ENCODE results near the gene C1QB. TPM values are rescaled to one million over a fixed set of nuclear protein-coding genes. Genes with fewer than 3 reads are reported as not detected.

C1QB gene
- total RNA-seq, 2 experiments from 2014 or later: not detected

DNA sequence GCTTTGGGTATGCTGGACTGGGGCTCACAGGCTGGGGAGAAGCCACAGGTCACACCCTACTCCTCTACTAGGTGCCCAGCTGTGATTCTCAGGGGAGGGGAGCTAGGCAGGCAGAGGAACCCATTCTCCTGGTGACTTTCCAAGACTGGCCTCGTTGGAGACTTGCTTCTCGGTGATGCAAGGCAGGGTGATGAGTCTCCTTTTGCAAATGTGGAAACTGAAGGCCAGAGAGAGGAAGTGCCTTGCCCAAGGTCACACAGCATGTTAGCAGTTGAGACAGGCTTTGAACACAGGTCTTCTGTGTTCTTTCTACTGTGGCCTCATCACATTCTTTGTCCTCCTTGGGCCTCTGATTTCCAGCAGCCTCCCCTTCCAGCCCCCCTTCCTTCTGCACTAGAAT, 37.1 kb upstream of the C1QB start:
- Histone ChIP-seq H3K4me1 (ENCODE audit: insufficient read depth, low read length, poor library complexity, severe bottlenecking) (no peaks in the 10 kb centered on the region), H3K9me3 (ENCODE audit: low read length) (no peaks in the 10 kb centered on the region), H2AFZ (ENCODE audit: low read length) (no peak overlapping the region), H4K20me1 (ENCODE audit: insufficient read depth, low read length) (no peaks in the 10 kb centered on the region), H3K4me3 (ENCODE audit: low read depth, low read length, poor library complexity, severe bottlenecking) (no peak overlapping the region), H3K9me2 (ENCODE audit: insufficient read depth, low read length) (no peaks in the 10 kb centered on the region), H3K4me2 (ENCODE audit: low read length) (no peak overlapping the region), H3K27ac (ENCODE audit: low read depth, low read length, poor library complexity, severe bottlenecking) (no peak overlapping the region), H3K36me3 (ENCODE audit: insufficient read depth, low read length) (no peaks in the 10 kb centered on the region), H3K79me2 (ENCODE audit: insufficient read depth, low read depth, low read length) (no peaks in the 10 kb centered on the region)
- no peak for DNase-seq (ENCODE audit: low spot score)
- intact Hi-C loops (cut with micrococcal nuclease; ENCODE audit: unreplicated experiment): no loop called here
- CTCF ChIA-PET (ENCODE audit: unreplicated experiment): no interaction called here
- POLR2A ChIA-PET: interaction anchor here (0.5 kb wide), 1 partner anchor 293 kb away, joined by 3 read pairs; no protein-coding TSS in a partner anchor
- TF ChIP-seq EZH2phosphoT487 (IDR thresholded peaks at IDR 0.05; ENCODE audit: borderline replicate concordance, low read depth, low read length): no peak
- TF ChIP-seq, protein P1, sequence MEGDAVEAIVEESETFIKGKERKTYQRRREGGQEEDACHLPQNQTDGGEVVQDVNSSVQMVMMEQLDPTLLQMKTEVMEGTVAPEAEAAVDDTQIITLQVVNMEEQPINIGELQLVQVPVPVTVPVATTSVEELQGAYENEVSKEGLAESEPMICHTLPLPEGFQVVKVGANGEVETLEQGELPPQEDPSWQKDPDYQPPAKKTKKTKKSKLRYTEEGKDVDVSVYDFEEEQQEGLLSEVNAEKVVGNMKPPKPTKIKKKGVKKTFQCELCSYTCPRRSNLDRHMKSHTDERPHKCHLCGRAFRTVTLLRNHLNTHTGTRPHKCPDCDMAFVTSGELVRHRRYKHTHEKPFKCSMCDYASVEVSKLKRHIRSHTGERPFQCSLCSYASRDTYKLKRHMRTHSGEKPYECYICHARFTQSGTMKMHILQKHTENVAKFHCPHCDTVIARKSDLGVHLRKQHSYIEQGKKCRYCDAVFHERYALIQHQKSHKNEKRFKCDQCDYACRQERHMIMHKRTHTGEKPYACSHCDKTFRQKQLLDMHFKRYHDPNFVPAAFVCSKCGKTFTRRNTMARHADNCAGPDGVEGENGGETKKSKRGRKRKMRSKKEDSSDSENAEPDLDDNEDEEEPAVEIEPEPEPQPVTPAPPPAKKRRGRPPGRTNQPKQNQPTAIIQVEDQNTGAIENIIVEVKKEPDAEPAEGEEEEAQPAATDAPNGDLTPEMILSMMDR (conservative IDR thresholded peaks at IDR 0.05; ENCODE audit: low read length): no peak
- no TSS peak for BruUV-seq (replicated peaks)

DNA sequence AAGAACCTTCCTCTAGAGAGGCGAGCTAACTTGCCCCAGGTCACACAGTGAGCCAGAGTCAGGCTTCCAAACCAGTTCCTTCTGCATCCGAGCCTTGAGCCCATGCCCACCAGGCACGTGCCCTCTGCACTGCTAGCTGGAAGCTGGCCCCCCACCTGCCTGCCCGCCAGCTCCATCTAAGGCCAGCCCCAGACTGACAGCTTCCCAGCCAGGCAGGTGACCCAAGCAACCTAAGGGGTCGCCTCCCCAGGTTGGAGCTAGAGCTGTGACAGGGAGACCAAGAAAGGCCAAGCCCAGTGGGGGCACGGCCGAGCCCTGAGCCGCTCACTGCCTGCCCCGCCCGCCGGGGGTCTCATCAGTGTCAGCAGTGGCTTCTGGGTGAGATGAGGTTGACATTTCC, 36.5 kb upstream of the C1QB start:
- Histone ChIP-seq H3K9me3 (ENCODE audit: low read length) (no peaks in the 10 kb centered on the region), H3K9me2 (ENCODE audit: insufficient read depth, low read length) (no peaks in the 10 kb centered on the region), H3K4me3 (ENCODE audit: low read depth, low read length, poor library complexity, severe bottlenecking) (no peak overlapping the region), H3K4me1 (ENCODE audit: insufficient read depth, low read length, poor library complexity, severe bottlenecking) (no peaks in the 10 kb centered on the region), H2AFZ (ENCODE audit: low read length) (no peak overlapping the region), H4K20me1 (ENCODE audit: insufficient read depth, low read length) (no peaks in the 10 kb centered on the region), H3K4me2 (ENCODE audit: low read length) (no peak overlapping the region), H3K27ac (ENCODE audit: low read depth, low read length, poor library complexity, severe bottlenecking) (no peak overlapping the region), H3K79me2 (ENCODE audit: insufficient read depth, low read depth, low read length) (no peaks in the 10 kb centered on the region), H3K36me3 (ENCODE audit: insufficient read depth, low read length) (no peaks in the 10 kb centered on the region)
- no peak for TF ChIP-seq EZH2phosphoT487 (IDR thresholded peaks at IDR 0.05; ENCODE audit: borderline replicate concordance, low read depth, low read length)
- TF ChIP-seq, protein P1 (conservative IDR thresholded peaks at IDR 0.05; ENCODE audit: low read length): no peak
- POLR2A ChIA-PET: no interaction called here
- BruUV-seq (replicated peaks): no TSS peak
- CTCF ChIA-PET (ENCODE audit: unreplicated experiment): no interaction called here
- no peak for DNase-seq (ENCODE audit: low spot score)
- intact Hi-C loops (cut with micrococcal nuclease; ENCODE audit: unreplicated experiment): no loop called here

DNA sequence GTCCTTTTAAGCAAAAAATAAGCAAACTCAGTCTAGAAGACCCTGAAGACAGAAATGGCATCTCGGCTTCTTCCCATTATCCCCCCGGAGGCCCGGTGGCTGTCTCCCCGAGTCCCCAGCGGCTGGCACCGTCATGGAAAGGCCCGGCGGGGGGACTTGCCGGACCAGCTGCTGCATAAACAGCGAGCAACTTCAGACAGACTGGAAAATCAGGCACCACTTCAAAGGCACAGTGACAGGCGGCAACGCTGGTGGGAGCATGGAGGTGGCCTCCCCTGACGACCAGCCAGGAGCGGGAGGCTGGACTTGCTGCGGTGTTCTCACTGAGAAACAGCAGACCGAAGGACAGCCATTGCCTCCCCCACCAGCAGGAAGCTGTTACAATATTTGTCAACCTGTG, 35.0 kb upstream of the C1QB start:
- ChIA-PET POLR2A (no interaction called here), CTCF (ENCODE audit: unreplicated experiment) (no interaction called here)
- H3K36me3 ChIP-seq (ENCODE audit: insufficient read depth, low read length): no peaks in the 10 kb centered on the region
- intact Hi-C loops (cut with micrococcal nuclease; ENCODE audit: unreplicated experiment): no loop called here
- H2AFZ ChIP-seq (ENCODE audit: low read length): no peak overlapping the region
- no peaks in the 10 kb centered on the region for H4K20me1 ChIP-seq (ENCODE audit: insufficient read depth, low read length)
- DNase-seq (ENCODE audit: low spot score): no peak
- H3K9me3 ChIP-seq (ENCODE audit: low read length): no peaks in the 10 kb centered on the region
- H3K9me2 ChIP-seq (ENCODE audit: insufficient read depth, low read length): no peaks in the 10 kb centered on the region
- BruUV-seq (replicated peaks): no TSS peak
- no peak for TF ChIP-seq EZH2phosphoT487 (IDR thresholded peaks at IDR 0.05; ENCODE audit: borderline replicate concordance, low read depth, low read length)
- TF ChIP-seq, protein P1 (conservative IDR thresholded peaks at IDR 0.05; ENCODE audit: low read length): no peak
- no peak overlapping the region for H3K27ac ChIP-seq (ENCODE audit: low read depth, low read length, poor library complexity, severe bottlenecking)
- no peak overlapping the region for H3K4me3 ChIP-seq (ENCODE audit: low read depth, low read length, poor library complexity, severe bottlenecking)
- no peaks in the 10 kb centered on the region for H3K4me1 ChIP-seq (ENCODE audit: insufficient read depth, low read length, poor library complexity, severe bottlenecking)
- no peak overlapping the region for H3K4me2 ChIP-seq (ENCODE audit: low read length)
- H3K79me2 ChIP-seq (ENCODE audit: insufficient read depth, low read depth, low read length): no peaks in the 10 kb centered on the region

All from OCI-LY7 (cell line).